Smooth muscle cell (in vitro differentiated cells): ENCODE measurements around the gene C9orf153. TPM values are rescaled to one million over a fixed set of nuclear protein-coding genes. Genes with fewer than 3 reads are reported as not detected.

Experiments
- DNase-seq: peaks from one replicate; lab custom pipeline; 2025; ENCODE audit not compliant: unreplicated experiment; lab: John Stamatoyannopoulos, UW
- H2AFZ ChIP-seq: fragments of 200-600 bp; sonication (generic); 2 replicates; pipeline ENCODE4 v1.6.0; 2016; ENCODE audit warnings: antibody characterized with exemption, low read depth, mild to moderate bottlenecking
- H3F3A ChIP-seq: fragments of 200-600 bp; sonication (generic); 2 replicates; pipeline ENCODE4 v1.6.0; 2017; ENCODE audit warnings: antibody characterized with exemption, low read depth
- H3K27ac ChIP-seq: fragments of 200-600 bp; sonication (generic); 2 replicates; pipeline ENCODE4 v1.5.1; 2016; ENCODE audit warnings: low read depth, mild to moderate bottlenecking
- H3K27me3 ChIP-seq: fragments of 200-600 bp; sonication (generic); 2 replicates; pipeline ENCODE4 v1.6.1; 2016; ENCODE audit warnings: low read depth, mild to moderate bottlenecking
- H3K36me3 ChIP-seq: fragments of 200-600 bp; sonication (generic); 2 replicates; pipeline ENCODE4 v1.5.1; 2016; ENCODE audit warnings: low read depth
- H3K4me1 ChIP-seq: fragments of 200-600 bp; sonication (generic); 2 replicates; pipeline ENCODE4 v1.5.1; 2016; ENCODE audit warnings: low read depth
- H3K4me2 ChIP-seq: fragments of 200-600 bp; sonication (generic); 2 replicates; pipeline ENCODE4 v1.6.0; 2016; ENCODE audit warnings: mild to moderate bottlenecking
- H3K4me3 ChIP-seq: fragments of 200-600 bp; sonication (generic); 2 replicates; pipeline ENCODE4 v1.5.1; 2016; ENCODE audit warnings: mild to moderate bottlenecking
- H3K79me2 ChIP-seq: fragments of 200-600 bp; sonication (generic); 2 replicates; pipeline ENCODE4 v1.6.0; 2016; ENCODE audit warnings: low read depth, mild to moderate bottlenecking
- H3K9ac ChIP-seq: fragments of 200-600 bp; sonication (generic); 2 replicates; pipeline ENCODE4 v1.6.0; 2016; ENCODE audit warnings: low read depth
- H3K9me3 ChIP-seq: fragments of 200-600 bp; sonication (generic); replicated peaks from 2 replicates; pipeline ENCODE4 v1.5.1; 2016; ENCODE audit warnings: low read depth
- H4K20me1 ChIP-seq: fragments of 200-600 bp; sonication (generic); 2 replicates; pipeline ENCODE4 v1.6.0; 2016; ENCODE audit warnings: low read depth
- WGBS: methylation state at CpG from one replicate; pipeline ENCODE4 v1.1.7; 2016; ENCODE audit warnings: low lambda C conversion rate; 5-methylcytosine and 5-hydroxymethylcytosine counted together
- polyA plus RNA-seq: library from polyadenylated mRNA; unstranded; fragments of >200 nt; fragmentation: Nextera tagmentation; extraction: Ambion mirVana; gene quantifications from 2 replicates; pipeline ENCODE4 v1.2.1, GENCODE V29; 2016
- total RNA-seq: library from RNA; depleted of rRNA; stranded (reverse); fragments of >200 nt; gene quantifications from 2 replicates; pipeline ENCODE4 v1.2.3, GENCODE V29; 2014
- TF ChIP-seq, protein P1 (sequence below): fragments of 200-600 bp; sonication (generic); IDR thresholded peaks from 2 replicates; pipeline ENCODE4 v1.5.1; 2017; ENCODE audit warnings: borderline replicate concordance, mild to moderate bottlenecking, antibody characterized with exemption; ENCODE audit not compliant: insufficient read depth, poor library complexity, severe bottlenecking

C9orf153 gene
- total and polyA plus RNA-seq, 2 experiments from 2014 or later: 0.63 TPM; not detected in 1

DNA sequence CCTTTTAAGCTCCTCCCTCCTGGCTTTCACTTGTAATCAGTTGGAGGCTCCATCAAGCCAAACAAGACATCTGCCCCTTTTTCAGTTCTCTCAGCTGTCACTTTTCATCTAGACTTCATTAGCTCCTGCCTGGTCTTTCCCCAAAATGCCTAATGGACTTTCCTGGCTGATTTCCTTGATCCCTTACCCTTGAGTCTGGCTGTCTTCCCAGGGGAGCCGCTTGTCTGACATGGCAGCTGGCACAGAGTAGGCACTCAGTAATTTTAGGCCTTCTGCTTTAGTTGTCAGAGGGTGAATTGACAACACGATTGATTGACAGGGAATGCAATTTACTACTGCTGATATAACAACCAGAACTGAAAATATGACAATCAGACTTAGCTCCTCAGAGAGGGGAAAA is 2.1 kb downstream of the C9orf153 start:
- H4K20me1 ChIP-seq: no peaks in the 10 kb centered on the region
- H3K4me3 ChIP-seq: no peak overlapping the region
- 96% methylated on average over 2 of the region's 2 CpGs for WGBS
- H3K27ac ChIP-seq: no peak overlapping the region
- peaks cover 10% of the 10 kb centered on the region for H3K9me3 ChIP-seq
- TF ChIP-seq, protein P1, sequence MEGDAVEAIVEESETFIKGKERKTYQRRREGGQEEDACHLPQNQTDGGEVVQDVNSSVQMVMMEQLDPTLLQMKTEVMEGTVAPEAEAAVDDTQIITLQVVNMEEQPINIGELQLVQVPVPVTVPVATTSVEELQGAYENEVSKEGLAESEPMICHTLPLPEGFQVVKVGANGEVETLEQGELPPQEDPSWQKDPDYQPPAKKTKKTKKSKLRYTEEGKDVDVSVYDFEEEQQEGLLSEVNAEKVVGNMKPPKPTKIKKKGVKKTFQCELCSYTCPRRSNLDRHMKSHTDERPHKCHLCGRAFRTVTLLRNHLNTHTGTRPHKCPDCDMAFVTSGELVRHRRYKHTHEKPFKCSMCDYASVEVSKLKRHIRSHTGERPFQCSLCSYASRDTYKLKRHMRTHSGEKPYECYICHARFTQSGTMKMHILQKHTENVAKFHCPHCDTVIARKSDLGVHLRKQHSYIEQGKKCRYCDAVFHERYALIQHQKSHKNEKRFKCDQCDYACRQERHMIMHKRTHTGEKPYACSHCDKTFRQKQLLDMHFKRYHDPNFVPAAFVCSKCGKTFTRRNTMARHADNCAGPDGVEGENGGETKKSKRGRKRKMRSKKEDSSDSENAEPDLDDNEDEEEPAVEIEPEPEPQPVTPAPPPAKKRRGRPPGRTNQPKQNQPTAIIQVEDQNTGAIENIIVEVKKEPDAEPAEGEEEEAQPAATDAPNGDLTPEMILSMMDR: no peak
- no peak overlapping the region for H3K9ac ChIP-seq
- no peaks in the 10 kb centered on the region for H3K36me3 ChIP-seq
- H3K27me3 ChIP-seq: no peaks in the 10 kb centered on the region
- no peak overlapping the region for H2AFZ ChIP-seq
- H3F3A ChIP-seq: no peaks in the 10 kb centered on the region
- no peaks in the 10 kb centered on the region for H3K4me1 ChIP-seq
- no peak for DNase-seq
- no peaks in the 10 kb centered on the region for H3K79me2 ChIP-seq
- no peak overlapping the region for H3K4me2 ChIP-seq

DNA sequence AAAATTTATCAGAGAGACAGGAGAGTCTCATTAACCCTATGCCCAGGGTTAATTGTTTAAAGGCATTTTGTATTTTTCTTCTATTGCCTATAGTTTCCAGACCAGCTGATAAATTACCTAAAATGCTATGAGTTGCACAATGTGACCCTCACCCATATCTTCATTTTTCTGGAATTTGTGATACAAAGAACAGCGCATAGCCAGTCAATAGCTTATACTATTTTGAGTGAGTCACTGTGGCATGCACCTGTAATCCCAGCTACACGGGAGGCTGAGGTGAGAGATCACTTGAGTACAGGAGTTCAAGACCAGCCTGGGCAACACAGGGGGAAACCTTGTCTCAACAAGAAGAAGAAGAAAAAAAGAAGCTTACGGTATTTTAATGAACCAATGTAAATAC is 2.8 kb downstream of the C9orf153 start:
- Histone ChIP-seq H2AFZ (no peak overlapping the region), H4K20me1 (no peaks in the 10 kb centered on the region), H3K9me3 (peaks cover 13% of the 10 kb centered on the region), H3K9ac (no peak overlapping the region), H3K4me1 (no peaks in the 10 kb centered on the region), H3K27ac (no peak overlapping the region), H3K79me2 (no peaks in the 10 kb centered on the region), H3K4me2 (no peak overlapping the region), H3K36me3 (no peaks in the 10 kb centered on the region), H3K27me3 (no peaks in the 10 kb centered on the region), H3F3A (no peaks in the 10 kb centered on the region), H3K4me3 (no peak overlapping the region)
- DNase-seq: no peak
- 93% methylated on average over 3 of the region's 3 CpGs for WGBS
- TF ChIP-seq, protein P1: no peak

DNA sequence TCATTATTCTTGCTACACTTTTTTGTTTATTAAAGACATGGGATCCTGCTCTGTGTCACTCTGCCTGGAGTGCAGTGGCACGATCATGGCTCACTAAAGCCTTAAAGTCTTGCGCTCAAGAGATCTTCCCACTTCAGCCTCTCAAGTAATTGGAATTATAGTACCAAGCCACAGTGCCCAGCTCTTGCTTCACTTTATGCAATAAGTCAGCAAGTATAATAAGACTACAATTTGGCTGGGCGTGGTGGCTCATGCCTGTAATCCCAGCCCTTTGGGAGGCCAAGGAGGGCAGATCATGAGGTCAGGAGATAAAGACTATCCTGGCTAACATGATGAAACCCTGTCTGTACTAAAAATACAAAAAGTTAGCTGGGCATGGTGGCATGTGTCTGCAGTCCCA is 5.9 kb downstream of the C9orf153 start:
- Histone ChIP-seq H3K27me3 (no peaks in the 10 kb centered on the region), H3K4me2 (no peak overlapping the region), H4K20me1 (no peaks in the 10 kb centered on the region), H3K36me3 (no peaks in the 10 kb centered on the region), H3K4me3 (no peak overlapping the region), H3K79me2 (no peaks in the 10 kb centered on the region), H3K9ac (no peak overlapping the region), H3F3A (no peaks in the 10 kb centered on the region), H3K27ac (no peak overlapping the region), H3K9me3 (peaks cover 13% of the 10 kb centered on the region), H2AFZ (no peak overlapping the region), H3K4me1 (no peaks in the 10 kb centered on the region)
- DNase-seq: no peak
- 97% methylated on average over 3 of the region's 3 CpGs for WGBS
- TF ChIP-seq, protein P1: no peak

DNA sequence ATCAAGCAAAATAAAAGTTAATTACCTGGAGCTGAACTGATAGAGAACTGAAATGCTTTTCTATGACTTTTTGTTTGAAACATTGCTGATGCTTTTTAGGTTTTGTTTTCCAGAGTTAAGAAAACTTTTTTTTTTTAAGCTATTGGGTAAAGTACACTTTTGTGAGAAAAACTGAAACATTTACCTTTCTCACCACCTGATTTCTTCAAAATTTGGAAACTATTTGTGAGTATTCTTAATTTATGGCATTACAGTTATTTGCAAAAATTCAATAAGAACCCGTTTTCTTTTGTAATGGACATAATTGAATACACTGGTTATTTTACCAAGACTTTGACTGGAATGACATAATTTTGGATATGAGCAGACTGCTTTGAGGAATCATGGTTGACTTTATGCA is 6.6 kb downstream of the C9orf153 start:
- Histone ChIP-seq H3K79me2 (no peaks in the 10 kb centered on the region), H4K20me1 (no peaks in the 10 kb centered on the region), H3K27ac (no peak overlapping the region), H3K27me3 (no peaks in the 10 kb centered on the region), H2AFZ (no peak overlapping the region), H3K4me1 (no peaks in the 10 kb centered on the region), H3K4me2 (no peak overlapping the region), H3K9ac (no peak overlapping the region), H3F3A (no peaks in the 10 kb centered on the region), H3K9me3 (peaks cover 13% of the 10 kb centered on the region), H3K4me3 (no peak overlapping the region), H3K36me3 (no peaks in the 10 kb centered on the region)
- TF ChIP-seq, protein P1: no peak
- no peak for DNase-seq
- 96% methylated on average over 1 of the region's 1 CpG for WGBS
